ENCODE data around the gene EVI5L.
"Not testable (repeated sequence)": the region's sequence is repeated elsewhere in the genome, so short reads cannot be mapped to it uniquely, and the experiment has no call there.

EVI5L gene

DNA sequence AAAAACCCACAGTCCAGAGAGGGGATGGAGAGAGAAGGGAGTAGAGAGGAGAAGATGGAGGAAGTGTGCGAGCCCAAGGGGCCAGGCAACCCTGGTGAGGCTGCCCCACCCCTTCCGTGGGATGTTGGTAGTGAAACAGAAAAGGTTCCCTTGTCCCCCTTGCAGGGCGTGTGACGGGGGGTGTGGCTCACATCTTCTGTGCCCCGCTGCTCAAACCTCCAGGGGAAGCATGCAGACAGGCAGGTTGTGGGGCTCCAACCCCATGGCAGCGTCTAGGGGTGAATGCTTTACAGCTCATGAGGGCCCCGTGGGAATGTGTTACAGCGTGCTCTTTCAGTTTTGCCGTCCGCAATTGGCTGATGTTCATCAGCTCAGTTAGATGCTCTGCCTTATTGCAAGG is 14.7 kb upstream of the EVI5L start:
- FAIRE-seq: peak; percentile 83
- no peak for DNase-seq (ENCODE audit: extremely low spot score, insufficient read length, low read depth)

DNA sequence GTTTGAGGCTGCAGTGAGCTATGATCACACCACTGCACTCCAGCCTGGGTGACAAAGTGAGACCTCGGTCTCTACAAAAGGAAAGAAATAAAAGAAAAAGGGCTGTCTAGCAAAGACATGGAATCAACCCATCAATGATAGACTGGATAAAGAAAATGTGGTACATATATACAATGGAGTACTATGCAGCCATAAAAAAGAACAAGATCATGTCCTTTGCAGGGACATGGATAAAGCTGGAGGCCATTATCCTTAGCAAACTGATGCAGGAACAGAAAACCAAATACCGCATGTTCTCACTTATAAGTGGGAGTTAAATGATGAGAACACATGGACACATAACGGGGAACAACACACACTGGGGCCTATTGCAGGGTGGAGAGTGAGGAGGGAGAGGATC is 14.0 kb upstream of the EVI5L start:
- not testable (repeated sequence) for DNase-seq (ENCODE audit: extremely low spot score, insufficient read length, low read depth); FAIRE-seq

DNA sequence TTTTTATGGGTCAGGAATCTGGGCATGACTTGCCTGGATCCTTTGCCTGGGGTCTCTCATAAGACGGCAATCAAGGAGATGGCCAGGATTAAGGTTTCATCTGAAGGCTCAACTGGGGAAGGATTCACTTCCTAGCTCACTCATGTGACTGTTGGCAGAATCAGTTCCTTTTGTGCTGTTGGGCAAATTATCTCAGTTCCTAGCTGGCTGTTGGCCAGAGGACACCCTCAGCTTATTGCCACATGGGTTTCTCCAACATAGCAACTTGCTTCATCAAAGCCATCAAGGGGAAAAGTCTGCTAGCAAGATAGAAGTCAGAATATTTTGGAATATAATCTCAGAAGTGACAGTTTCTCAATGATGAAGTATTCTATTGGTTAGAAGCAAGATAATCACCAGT is 12.2 kb upstream of the EVI5L start:
- no peak for DNase-seq (ENCODE audit: extremely low spot score, insufficient read length, low read depth)
- no peak for FAIRE-seq

DNA sequence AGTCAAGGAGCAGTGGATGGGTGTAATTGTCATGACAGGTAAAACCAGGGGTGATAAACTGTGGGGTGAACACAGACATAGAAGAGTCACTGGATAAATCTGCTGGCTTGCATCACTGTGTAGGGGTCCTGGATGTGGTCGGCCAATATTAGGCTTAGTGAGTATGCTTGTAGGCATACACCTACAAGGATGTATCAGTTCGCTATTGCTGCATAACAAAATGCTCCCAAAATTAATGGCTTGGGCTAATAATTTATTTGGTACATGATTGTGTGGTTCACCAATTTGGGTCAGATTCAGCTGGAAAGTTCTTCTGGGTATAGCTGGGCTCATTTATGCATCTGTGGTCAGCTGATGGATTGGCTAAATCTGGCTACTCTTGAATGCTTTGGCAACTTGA is 11.2 kb upstream of the EVI5L start:
- no peak for FAIRE-seq
- DNase-seq (ENCODE audit: extremely low spot score, insufficient read length, low read depth): no peak

DNA sequence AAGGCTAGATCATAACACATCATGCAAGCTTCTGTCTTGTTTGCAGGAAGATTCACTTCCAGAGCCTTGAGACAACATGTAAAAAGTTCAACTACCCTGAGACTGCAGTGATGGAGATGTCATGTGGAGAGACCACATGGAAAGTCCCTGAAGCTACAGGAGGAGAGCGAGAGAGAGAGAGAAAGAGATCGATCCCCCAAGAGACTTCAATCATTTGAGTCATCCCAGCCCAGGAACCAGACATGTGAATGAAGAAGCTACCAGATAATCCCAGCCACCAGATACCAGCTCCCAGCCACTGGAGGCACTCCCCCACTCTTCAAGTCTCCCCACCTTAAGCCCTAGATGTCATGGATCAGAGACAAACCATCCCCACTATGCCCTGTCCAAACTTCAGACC is 10.7 kb upstream of the EVI5L start:
- FAIRE-seq (peak; percentile 84), DNase-seq (ENCODE audit: extremely low spot score, insufficient read length, low read depth) (no peak)

DNA sequence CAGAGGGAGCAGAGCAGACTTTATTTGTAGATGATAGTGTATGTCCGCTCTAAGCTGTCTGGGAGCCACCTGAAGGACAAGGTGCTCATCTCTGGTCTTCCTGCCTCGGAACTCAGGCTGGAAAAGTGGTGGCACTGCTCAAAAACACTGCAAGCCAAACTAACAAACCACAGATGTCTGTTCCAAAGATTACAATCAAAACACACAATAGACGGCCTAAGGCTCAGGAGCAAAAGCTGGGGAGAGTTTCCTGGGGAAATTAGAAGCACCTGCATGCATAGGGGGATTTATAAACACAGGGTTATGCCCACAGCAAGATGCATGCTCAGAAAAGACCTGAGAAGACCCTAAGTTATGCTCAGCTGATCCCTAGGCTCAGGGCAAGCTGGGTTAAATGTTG is 9.4 kb upstream of the EVI5L start:
- no peak for DNase-seq (ENCODE audit: extremely low spot score, insufficient read length, low read depth)
- FAIRE-seq: no peak

DNA sequence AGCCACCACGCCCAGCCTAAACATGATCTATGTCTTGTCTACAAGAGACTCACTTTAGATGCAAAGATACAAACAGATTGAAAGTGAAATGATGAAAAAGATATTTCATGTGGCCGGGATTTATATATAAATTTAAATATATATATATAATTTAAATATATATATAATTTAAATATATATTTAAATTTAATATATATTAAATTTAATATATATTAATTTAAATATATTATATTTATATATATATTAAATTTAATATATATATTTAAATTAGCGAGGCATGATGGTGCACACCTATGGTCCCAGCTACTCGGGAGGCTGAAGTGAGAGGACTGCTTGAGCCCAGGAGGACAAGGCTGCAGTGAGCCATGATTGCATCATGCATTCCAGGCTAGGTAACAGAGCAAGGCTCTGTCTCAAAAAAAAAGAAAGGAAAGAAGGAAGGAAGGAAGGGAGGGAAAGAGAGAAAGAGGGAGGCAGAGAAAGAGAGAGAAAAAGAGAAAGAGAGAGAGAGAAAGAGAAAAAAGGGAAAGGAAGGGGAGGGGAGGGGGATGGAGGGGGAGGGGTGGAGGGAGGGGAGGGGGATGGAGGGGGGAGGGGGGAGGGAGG is 7.0 kb upstream of the EVI5L start:
- DNase-seq (ENCODE audit: extremely low spot score, insufficient read length, low read depth) (no peak), FAIRE-seq (no peak)

DNA sequence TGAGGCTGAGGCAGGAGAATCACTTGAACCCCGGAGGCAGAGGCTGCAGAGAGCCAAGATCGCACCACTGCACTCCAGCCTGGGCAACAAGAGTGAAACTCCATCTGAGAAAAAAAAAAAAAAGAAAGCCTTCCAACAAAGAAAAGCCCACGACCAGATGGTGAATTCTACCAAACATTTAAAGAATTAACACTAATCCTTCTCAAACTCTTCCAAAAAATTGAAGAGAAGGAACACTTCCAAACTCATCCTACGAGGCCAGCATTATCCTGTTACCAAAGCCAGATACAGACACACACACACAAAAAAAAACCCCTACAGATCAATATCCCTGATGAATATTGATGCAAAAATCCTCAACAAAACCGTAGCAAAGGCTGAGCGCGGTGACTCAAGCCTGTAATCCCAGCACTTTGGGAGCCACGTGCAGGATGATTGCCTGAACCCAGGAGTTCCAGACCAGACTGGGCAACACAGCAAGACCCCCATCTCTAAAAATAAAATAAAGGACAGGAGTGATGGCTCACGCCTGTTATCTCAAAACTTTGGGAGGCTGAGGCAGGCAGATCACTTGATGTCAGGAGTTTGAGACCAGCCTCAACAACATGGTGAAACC is 6.2 kb upstream of the EVI5L start:
- FAIRE-seq (no peak), DNase-seq (ENCODE audit: extremely low spot score, insufficient read length, low read depth) (no peak)

DNA sequence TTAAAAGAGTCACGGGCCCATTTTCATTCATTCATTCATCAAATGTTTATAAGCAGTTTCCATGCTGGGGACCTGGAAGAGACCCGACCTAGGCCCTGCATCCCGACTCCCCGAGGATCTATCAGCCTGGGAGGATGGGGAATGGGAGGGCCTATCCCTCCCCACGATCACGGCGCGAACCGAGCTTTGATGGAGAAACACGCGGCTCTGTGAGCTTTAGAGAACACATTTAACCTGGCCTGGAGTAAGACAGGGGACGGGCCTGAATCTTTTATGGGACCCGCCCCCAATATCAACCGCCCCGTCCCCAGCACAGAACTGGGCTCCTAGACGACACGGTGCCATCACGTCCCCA is 875 bp upstream of the EVI5L start:
- DNase-seq (ENCODE audit: extremely low spot score, insufficient read length, low read depth) (no peak), FAIRE-seq (no peak)

DNA sequence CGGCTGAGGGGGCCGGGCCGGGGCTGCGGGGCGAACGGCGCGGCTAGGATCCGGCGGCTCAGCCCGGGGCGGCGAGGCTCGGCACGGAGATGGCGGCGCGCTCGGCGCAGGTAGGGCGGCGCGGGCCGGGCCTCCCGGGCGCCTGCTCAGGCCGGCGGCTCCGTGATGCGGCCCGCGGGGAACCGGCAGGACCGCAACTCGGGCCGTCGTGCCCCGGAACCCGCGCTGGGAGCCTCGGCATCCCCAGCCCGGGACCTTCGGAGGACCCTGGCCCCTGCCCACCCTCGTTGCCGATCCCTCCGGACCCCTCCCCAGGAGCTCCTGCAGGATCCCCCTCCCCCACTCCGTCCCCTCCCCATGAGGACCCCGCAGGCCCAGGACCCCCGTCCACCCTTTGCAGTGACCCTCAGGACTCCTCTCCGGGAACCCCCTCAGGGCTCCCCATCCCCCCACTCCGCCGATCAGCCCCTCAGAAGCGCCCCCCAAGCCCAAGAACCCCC is 304 bp downstream of the EVI5L start:
- no peak for DNase-seq (ENCODE audit: extremely low spot score, insufficient read length, low read depth)
- FAIRE-seq: no peak

DNA sequence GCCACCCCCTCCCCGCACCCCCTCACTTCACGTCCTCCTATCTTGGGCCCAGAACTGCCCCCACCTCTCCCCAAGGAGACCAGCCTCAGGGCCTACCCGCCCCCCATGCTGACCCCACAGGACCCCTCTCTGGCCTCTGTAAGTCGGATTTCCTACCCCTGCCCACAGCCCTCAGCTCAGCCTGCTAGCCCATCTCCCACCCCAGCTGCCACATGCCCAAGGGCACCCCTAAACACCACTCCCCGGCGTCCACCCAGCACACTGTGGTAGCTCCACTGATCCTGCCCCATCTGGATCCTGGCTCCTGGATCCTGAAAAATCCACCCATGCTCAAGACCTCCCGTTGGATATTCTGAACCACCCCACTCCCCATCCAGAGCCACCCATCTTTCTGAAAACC is 805 bp downstream of the EVI5L start:
- FAIRE-seq (no peak), DNase-seq (ENCODE audit: extremely low spot score, insufficient read length, low read depth) (no peak)

DNA sequence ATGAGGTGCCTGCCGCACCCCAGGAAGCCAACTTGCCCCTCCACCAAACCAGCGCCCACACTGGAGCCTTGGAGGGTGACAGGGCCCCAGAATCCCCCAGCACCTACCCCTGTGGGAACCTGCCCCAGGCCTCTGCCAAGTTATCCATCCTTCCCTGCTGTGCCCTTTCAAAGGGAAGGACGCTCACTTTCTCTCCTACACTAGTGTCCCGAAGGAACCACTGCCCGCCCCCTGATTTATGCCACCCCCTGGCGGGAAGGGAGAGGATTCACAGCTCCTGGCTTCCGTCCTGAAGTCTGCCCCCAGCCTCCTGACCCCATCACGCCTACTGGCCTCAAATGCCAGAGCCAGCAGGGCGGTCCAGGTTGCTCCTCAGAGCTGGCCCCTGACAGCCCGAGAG is 1.4 kb downstream of the EVI5L start:
- no peak for DNase-seq (ENCODE audit: extremely low spot score, insufficient read length, low read depth)
- FAIRE-seq: no peak

DNA sequence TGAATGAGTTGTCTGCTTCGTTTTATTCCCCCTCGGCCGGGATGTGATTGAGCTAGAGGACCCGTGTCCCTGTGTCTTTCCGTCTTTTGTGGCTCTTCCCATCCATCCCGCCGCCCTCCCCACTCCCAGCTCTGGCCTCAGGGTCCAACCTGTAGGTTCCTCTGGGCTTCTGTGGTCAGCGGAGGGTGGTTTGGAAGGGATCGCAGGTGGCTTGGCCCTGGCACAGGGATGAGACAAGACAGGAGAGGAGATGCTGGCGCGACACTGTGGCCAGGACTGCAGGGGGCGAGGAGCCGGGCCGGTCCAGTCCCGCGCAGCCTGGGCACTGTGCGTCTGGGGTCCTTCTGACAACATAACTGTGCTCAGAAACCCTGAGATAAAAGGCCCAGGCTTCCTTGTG is 2.0 kb downstream of the EVI5L start:
- FAIRE-seq (no peak), DNase-seq (ENCODE audit: extremely low spot score, insufficient read length, low read depth) (no peak)

DNA sequence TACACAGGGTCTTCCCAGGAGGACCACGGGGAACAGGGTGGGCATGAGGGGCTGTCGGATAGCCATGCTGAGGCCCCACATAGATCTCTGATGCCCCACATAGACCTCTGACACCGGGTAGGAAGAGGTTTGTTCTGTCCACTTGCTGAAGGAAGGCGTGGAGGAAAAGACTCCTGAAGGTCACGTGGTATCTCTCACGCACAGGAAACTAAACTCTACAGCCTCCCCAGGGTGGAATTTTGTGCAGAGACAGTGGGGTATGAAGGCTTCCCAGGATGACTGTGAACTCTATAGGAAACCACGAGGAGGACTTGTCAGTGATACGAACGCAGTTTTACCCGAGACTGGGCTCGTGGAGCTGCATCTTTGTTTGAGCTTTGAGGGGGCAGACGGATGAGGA is 2.8 kb downstream of the EVI5L start:
- DNase-seq (ENCODE audit: extremely low spot score, insufficient read length, low read depth) (no peak), FAIRE-seq (no peak)

DNA sequence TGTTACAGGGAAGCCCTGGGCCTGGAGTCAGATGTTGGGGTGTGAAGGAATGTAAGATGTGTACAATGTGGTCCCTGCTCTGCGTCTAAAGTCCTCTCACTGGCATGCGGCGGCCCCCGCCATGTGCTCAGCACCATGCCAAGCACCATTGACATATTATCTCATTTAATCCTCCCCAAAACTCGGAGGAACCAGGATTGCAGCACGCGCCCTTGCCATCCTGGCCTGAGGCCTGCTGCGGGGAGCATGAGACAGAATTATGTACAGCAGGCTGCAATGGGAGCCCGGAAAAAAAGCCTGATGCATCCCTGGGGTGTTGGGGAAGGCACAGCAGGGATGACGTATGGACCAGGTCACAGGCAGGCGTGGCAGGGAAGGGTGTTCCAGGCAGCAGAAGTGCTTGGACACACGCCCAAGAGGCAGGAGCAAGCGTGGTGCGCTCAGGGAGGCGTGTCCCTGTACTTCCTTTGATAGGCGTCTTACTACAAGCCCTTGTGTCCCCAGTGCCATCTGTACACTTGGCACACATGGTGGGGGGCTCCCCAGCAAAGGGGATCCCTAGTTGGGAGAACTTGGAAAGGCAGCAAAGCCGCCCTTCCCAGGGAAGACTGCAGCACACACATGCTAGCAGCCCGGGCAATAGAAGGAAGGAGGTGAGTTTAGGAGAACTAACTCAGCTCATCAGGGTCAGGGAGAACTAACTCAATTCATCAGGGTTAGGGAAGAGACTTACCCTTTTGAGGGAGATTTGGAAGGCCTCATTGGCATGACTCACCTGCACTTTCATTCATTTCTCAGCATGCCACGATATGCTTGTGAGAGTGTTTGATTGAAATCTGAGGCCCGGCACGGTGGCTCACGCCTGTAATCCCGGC is 3.4 kb downstream of the EVI5L start:
- FAIRE-seq: no peak
- DNase-seq (ENCODE audit: extremely low spot score, insufficient read length, low read depth): no peak

DNA sequence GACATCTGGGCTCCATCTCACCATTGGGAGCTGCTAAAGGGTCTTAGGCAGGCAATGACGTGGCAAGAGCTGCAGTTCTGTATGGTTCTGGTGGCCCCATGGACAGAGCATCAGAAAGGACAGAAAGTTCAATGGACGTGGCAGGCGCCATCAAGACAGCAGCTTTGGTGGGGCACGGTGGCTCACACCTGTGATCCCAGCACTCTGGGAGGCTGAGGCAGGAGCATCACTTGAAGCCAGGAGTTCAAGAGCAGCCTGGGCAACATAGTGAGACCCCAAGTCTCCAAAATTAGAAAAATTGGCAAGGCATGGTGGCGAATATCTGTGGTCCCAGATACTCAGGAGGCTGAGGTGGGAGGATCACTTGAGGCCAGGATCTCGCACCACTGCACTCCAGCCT is 9.5 kb downstream of the EVI5L start:
- FAIRE-seq: no peak

DNA sequence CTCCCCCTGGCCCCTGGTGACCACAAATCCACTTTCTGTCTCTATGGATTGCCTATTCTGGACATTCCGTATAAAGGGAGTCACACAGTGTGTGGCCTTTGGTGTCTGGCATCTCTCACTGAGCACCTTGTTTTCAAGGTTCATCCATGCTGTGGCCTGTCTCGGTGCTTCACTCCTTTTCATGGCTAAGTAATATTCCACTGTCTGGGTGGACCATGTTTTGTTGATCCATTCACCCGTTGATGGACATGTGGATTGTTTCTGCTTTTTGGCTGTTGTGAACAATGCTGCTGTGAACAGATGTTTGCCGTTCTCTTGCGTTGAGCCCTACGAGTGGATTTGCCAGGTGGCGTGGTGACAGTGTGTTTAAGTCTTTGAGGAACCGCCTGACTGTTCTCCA is 10.6 kb downstream of the EVI5L start:
- no peak for FAIRE-seq
- no peak for DNase-seq (ENCODE audit: extremely low spot score, insufficient read length, low read depth)

More for the DNA sequence above, 9.5 kb downstream of the EVI5L start:
- no peak for DNase-seq (ENCODE audit: extremely low spot score, insufficient read length, low read depth)

DNA sequence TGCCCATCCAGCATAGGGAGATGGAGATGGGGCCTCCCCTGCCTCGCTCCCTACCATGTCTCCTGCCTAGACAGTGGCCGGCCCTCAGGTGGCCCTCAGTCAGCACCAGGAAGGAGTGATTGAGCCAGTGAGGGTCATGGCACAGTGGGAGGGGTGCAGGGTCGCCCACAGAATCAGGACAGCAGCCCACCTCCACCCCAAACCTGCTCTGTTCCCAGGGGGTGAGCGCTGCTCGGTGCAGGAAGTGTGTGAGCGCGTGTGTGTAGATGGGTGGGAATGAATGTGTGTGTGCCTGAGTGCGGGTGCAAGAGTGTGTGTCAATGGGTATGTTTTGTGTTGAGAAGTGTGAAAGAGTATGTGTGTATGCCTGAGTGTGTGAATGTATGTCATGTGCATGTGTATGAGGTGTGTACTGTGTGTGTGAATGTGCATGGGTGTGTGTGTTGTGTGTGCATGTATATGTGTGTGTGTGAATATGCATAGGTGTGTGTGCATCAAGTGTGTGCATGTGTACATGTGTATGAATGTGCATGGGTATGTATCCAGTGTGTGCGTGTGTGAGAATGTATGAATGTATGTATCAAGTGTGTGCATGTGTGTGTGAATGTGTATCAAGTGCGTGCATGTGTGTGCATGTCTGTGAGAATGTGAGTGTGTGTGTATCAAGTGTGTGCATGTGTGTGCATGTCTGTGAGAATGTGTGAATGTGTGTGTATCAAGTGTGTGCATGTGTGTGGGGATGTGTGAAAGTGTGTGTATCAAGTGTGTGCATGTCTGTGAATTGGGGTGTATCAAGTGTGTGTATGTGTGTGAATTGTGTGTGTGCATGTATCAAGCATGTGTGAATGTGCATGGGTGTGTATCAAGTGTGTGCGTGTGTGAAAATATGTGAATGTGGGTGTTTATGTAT is 12.0 kb downstream of the EVI5L start:
- no peak for DNase-seq (ENCODE audit: extremely low spot score, insufficient read length, low read depth)
- FAIRE-seq: no peak

DNA sequence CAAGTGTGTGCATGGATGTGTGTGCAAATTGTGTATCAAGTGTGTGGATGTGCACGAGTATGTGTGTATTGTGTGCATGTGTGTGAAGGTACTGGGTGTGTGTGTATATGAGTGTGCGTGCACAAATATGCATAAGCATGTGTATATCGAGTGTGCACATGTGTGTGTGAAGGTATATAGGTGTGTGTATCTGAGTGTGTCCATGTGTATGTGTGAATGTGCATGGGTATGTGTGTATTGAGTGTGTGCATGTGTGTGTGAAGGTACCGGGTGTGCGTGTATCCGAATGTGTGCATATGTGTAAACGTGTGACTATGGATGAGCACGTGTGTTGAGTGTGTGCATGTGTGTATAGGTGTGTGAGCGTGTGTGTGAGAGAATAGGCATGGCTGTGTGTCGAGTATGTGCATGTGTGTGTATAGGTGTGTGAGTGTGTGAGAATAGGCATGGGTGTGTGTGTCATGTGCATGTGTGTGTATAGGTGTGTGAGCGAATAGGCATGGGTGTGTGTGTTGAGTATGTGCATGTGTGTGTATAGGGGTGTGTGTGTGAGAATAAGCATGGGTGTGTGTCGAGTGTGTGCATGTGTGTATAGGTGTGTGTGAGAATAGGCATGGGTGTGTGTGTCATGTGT is 12.8 kb downstream of the EVI5L start:
- FAIRE-seq (no peak), DNase-seq (ENCODE audit: extremely low spot score, insufficient read length, low read depth) (no peak)

DNA sequence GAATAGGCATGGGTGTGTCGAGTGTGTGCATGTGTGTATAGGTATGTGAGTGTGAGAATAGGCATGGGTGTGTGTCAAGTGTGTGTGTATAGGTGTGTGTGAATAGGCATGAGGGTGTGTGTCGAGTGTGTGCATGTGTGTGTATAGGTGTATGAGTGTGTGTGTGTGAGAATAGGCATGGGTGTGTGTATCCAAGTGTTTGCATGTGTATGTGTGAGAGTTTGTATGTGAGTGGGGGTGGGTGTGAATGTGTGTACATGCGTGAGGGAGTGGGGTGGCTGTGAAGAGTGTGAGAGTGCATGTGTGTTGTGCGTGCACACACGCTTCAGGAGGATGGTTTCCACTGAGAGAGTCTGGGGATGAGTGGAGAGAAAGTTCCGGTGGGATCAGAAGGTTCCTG is 13.5 kb downstream of the EVI5L start:
- no peak for DNase-seq (ENCODE audit: extremely low spot score, insufficient read length, low read depth)
- FAIRE-seq: no peak

Measured in GM18507 (cell line).